GM21360 (cell line): Measurements from ENCODE around the gene CNKSR1.

Source experiments
- ATAC-seq: cut with Tn5 transposase; IDR thresholded peaks from one replicate; pipeline ENCODE4 v1.9.1; 2021; ENCODE audit warnings: mild to moderate bottlenecking, moderate library complexity; ENCODE audit not compliant: unreplicated experiment

CNKSR1 gene

DNA sequence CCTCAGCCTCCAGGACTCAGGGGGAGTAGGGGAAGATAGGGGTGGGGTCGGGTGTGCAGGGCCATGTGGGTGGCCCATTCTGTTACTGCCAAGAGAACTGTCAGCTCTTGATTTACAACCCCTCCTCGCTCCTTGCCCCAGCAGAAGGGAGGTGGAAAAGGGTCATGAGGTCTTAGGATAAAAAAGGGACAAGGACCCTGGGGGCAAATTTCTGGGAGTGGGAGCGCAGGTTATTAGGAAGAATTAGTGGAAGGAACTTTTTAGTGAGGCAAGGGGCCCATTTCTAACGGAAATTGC lies 17.6 kb upstream of the CNKSR1 start:
- no peak for ATAC-seq

DNA sequence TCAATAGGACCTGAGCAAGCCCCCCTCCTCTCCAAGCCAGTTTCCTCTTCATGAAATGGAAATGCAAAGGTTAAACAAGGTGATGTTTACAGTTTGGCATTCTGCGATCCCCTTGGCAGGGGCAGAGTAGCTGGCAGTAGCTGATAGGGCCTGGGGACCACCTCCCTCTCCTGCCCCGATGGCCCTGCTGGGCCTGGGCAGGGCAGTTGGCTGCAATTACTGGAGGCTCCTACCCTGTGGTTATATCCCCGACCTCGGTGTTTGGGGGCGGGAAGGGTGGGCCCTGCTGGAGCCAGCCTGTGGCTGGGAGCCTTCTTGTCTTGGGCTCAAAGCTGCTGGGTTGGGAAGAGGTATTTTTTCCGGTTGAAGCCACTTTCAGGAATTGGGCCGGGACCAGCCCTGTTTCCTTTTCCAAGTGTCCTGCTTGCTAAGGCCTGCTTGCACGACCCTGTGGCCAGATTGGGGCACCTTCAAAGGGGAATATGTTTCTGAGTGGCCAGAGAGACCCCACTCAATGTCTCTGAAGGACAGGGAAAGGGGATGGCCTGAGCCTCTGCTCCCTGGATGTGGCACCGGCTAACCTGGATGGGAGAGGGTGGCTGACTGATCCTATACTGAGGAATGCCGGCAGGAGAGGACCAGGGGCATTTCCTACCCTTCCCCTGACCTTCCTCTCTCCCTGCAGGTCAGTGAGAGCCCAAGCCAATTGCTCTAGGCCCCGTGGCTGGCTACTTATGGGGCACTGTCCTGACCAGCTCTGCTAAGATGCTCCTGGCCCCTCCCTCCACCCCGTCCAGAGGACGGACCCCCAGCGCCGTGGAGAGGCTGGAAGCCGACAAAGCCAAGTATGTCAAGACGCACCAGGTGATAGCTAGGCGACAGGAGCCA lies 16.5 kb upstream of the CNKSR1 start:
- no peak for ATAC-seq

DNA sequence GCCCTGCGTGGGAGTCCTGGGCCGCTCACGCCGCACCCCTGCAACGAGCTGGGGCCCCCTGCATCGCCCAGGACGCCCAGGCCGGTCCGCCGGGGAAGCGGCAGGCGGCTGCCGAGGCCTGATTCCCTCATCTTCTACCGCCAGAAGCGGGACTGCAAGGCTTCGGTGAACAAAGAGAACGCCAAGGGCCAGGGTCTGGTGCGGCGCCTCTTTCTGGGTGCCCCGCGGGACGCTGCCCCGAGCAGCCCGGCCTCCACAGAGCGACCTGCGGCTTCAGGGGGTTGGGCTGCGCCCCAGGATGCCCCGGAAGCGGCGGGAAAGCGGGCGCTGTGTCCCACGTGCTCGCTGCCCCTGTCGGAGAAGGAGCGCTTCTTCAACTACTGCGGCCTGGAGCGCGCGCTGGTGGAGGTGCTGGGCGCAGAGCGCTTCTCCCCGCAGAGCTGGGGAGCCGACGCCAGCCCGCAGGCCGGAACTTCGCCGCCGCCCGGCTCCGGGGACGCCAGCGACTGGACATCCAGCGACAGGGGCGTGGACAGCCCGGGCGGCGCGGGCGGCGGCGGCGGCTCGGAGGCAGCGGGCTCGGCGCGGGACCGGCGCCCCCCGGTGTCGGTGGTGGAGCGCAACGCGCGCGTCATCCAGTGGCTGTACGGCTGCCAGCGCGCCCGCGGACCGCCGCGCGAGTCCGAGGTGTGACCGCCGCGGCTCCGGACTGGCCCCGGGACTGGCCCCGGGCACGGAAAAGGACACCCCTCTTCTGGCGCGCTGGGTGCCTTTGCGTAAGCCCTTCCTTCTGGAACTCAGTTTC lies 15.7 kb upstream of the CNKSR1 start:
- ATAC-seq = no peak

DNA sequence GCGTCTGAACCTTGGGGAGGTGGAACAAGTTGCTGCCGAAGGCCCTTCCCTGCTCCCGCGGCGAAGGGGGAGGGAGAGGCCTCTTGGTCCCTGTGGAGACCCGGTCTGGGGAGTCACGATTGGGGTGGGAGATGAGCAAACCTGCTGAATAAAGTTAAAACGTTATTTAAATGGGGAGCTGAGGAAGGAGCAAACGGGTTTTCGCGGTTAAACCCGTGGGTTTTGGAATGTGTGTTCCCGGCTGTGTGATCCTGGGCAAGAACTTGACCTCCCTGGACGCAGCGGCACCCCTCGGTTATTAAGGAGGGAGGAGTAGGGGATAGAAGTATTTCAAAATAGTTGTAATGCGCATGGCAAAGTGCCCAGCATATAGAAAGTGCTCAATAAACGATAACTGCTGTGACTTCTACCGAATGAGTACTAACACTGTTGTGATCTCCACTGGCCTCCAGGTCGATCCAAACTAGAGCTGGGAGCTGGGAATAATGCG lies 15.0 kb upstream of the CNKSR1 start:
- ATAC-seq = no peak

DNA sequence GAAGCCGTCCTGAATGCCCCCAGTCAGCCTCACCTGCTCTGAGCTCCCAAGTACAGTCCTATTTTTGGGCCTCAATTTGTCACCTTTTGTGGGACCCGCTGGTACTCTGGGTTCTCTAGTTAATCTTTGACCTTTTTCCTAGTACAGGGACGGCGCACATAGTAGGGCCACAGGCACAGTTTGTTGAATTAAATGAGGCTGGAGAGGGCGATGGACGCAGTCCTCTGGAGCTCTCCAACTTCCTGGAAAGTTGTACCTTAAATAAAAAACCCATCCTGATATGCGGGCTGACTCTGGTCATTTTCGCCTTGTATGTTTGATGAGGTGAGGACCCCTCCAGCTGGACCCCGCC lies 13.6 kb upstream of the CNKSR1 start:
- ATAC-seq = no peak

DNA sequence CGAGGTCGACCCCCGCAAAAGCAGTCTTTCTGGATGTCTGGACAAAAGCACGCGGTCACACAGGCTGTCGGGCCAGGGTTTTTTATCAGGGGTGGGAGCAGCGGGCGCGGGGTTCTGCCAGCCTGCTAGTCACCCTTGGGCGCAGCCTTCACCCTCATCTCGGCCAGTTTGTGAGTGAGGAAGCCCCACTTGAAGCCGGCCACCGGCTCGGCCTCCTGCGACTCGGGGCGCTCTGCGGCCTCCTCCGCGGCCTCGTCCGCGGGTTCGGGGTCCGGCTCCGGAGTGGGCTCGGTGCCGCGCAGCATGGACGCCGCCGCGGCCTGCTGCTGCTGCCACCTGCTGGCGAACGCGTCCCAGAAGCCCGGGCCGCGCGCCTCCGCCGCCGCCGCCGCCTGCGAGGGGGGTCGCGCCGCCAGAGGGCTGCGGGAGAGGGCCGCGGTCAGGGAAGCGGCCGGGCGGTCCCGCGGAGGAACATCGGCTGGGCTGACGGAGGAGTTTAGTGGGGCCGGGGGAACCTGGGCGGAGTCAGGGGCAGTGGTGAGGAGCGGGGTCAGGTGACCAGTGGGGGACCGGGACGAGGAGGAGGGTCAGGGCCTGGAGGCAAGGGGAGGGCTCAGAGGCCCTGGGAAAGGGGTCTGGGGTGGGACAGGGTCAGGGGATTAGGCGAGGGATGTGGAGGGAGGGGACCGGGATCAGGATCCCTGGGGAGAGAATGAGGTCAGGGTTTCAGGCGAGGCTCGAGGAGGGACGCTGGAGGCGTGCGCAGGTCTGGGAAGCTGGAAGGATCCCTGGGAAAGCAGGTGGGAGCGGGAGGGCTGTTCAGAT lies 13.0 kb upstream of the CNKSR1 start:
- no peak for ATAC-seq

DNA sequence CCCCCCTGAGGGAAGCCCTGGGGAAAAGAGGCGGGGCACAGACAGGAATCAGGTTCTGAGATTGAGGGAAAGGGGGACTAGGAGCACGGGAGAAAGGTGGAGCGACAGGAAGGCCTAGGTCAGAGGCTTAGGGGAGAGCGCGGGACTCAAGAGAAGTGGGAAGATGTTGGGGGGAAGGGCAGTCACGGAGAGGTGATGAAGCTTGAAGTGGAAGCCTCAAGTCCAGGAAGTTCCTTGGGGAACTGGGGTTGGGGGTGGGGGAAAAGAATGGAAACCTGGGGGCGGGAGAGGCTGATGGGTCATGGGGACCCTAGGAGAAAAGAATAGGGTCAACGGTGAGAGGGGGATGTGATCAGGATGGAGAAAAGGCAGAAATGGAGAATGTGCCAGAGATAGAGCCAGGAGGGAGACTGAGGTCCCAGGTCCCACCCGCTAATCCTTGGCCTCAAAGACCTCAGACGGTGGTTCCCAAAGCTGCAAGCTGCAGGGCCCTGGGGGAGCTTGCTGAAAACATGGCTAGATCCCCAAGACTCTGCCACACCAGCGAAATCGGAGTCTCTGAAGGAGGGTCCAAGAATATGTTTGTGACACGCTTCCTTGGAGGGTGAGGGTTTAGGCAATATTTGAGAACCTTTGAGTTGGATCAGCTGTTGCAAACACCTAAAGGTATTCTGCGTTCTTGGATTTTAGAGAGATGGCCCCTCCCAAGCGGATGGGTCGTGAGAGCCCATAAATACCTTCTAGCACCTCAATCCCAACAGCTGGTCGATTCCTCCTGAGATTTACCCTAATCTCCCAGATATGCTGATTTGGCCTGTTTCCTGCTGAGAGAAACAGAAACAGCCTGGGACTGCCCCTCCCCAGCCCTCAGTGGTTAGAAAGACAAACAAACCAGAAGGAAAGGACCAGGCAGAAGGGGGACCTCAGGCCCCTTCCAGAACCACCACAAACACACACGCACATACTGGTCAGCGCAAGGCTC lies 12.1 kb upstream of the CNKSR1 start:
- no peak for ATAC-seq

DNA sequence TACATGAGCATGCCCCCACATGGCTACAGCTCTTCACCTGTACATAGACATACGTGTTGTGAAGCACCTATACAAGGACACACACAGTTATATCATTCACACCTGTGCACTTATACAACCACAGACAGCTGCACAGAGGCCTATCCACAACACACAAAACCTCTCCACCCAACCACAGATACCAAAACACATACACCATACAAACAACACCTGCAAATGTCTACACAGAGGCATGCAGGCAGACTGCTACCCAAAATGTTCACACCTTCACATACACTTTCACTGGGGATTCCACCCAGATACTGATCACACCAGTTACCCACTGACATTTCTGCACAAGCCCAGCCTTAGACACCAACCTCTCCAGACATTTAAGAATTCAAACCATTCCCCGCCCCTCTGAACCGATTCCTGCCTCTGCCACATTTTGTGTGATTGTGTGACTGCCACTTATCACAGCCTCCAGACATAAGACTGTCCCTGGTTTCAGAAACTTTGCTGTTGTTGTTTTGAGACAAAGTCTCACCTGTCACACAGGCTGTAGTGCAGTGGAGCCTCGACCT lies 10.5 kb upstream of the CNKSR1 start:
- no peak for ATAC-seq

DNA sequence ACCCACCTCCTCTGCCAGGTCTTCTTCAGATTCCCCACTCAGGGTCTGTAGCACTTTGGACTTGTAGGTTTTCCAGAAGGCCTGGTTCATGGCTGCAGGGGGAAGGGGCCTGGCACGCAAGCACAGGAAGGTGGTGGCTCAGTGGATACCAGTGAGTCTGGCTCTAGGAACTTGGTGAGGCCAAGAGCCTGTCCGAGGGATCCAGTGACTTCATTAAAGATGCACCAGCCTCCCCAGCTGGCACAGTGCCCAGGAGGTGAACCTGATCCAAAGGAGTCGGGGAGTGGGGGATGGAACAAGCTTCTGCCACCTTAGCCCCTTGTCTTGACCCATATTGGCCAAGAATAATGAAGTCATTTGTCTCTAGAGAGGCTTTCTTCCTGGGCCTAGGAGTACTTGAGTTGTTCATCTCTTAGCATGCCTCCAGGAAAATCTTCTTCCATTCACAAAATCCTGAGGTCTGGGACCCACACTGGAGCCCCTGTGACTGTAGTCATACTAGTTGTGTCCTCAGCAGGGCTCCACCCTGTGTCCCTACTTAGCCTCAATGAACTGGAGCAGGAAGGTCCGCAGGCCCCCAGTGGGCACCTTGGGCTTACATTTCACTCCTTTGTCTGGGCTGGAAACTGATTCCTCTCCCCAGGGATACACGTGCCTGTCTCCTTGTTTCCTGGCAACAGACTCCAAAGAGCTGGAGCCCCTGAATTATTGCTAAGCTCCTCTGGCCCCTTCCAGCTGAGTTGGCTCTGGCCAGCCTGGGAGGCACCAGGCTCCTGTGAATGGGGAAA lies 8.7 kb upstream of the CNKSR1 start, which contains the start of gene C1orf232:
TSS of gene C1orf232 (minus strand) at position 554 of the 788 bp plus-strand sequence. CDS start at position 90, 464 bp downstream.
- ATAC-seq = no peak

DNA sequence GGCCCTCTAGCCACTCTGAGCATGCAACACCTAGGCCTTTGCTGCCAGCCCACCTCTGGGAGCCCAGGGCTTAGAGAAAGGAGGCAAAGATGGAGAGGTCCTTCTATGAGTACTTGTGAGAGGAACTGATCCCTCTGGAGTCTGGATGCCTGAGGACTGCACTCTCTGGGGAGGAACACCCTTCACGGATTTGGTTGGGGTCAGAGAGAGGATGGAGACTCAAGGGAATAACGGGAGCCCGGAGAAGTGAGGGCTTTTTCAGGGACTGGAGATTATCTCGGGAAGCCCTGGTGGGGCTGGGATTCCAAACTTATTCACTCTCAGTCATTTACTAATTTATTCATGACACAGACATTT lies 8.1 kb upstream of the CNKSR1 start:
- no peak for ATAC-seq

DNA sequence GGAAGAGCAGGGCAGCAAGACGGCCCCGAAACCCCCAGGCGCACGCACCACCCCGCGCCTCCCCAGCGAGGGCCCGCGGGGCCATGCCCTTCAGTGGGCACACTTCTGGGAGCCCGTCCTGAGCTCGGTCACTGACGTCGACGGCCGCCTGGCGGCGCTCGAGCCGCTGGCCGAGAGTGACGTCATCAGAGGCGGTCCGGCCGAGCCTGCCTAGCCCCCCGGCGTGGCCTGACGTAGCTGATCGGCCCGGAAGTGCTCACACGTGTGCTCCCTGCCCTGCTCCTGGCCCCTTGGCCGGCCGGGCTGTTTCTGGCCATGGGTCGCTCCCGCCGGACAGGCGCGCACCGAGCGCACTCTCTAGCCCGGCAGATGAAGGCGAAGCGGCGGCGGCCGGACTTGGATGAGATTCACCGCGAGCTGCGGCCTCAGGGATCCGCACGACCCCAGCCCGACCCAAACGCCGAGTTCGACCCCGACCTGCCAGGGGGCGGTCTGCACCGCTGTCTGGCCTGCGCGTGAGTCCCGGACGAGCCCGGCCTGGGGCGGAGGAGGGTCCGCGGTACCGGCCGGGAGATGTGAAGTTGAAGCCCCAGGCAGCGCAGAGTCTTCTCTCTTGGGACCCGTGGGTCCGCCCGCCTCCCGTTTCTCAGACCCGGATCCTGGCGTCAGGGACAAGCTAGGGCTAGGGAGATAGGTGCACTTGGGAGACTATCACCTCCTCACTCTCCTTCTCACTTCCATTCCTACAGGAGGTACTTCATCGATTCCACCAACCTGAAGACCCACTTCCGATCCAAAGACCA lies 7.4 kb upstream of the CNKSR1 start, which contains the start of gene ZNF593:
TSS of gene ZNF593 (plus strand) at position 240 of the 803 bp plus-strand sequence. CDS start at position 316, 76 bp downstream.
- ATAC-seq = peak; percentile 80

DNA sequence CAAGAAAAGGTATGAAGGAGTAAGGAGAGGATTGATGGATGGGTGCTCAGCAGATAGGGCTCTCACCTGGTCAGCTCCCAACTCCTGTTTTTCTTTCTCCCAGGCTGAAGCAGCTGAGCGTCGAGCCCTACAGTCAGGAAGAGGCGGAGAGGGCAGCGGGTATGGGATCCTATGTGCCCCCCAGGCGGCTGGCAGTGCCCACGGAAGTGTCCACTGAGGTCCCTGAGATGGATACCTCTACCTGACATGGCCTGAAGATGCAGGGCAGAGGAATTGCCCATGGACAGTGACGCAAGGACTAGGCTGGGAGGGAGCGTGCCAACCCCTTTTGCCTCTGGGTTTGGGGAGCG lies 6.8 kb upstream of the CNKSR1 start:
- ATAC-seq = no peak

DNA sequence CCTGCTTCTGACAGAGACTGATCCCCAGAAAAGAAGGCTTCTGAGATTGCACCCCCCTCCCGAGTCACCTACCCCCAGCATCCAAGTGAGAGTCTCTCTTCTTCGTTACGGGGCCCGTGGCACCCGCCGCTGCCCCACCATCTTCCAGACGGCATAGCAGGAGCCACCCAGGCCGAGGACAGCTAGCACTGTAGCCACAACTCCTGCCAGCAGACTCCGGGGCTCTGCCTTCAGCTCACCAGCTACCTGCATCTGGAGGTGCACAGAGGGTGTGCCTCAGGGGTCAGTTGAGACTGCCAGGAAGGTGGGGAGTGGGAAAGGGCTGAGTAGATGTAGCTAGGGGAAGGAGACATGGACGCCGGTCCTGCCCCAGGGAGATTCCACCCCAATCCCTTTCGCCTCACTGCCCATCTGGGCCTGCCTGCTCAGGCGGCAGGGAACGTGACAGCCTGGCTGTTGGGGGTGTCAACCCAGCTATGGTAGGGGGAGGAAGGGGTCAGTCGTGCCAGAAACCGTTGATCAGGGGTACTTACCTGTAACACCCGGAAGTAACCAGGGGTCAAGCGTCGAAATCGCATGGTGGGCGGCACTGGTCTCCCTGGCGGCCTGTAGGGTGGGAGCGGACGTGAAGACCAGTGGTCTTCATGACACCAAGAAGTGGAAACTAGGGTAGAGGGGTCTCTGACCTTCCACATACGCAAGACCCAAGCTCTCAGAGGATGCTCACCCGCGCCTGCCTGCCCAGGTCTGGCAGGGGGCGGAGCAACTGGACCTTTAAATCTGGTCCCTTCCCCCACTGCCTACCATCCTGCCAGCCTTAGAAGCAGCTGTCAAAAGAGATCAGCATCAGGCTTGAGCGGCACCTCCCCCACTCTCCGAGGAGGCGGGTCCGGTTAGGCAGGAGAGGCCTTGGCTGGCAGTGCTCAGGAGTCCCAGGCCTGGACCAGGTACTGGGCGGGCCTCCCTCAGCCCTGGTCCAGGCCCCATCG lies 5.9 kb upstream of the CNKSR1 start, which contains the start of gene ZNF593OS:
TSS of gene ZNF593OS (minus strand) at position 749 of the 989 bp plus-strand sequence. CDS start at position 578, 171 bp downstream.
- ATAC-seq = no peak

DNA sequence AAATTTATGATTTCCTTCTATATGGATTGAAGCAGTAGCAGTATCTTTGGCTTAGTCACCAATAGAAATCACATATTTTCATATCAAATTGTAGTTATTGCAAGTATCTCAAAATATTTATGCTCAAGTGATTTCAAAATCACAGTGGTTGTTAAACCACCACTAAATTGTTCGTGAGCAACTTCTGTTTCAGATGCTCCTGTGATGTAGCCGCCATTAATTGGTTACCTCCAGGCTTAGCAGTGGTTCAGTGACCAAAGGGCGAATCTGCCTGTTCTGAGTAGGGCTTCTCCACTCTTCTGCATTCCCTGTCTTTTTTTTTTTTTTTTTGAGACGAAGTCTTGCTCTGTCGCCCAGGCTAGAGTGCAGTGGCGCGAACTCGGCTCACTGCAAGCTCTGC lies 1.9 kb upstream of the CNKSR1 start:
- no peak for ATAC-seq

DNA sequence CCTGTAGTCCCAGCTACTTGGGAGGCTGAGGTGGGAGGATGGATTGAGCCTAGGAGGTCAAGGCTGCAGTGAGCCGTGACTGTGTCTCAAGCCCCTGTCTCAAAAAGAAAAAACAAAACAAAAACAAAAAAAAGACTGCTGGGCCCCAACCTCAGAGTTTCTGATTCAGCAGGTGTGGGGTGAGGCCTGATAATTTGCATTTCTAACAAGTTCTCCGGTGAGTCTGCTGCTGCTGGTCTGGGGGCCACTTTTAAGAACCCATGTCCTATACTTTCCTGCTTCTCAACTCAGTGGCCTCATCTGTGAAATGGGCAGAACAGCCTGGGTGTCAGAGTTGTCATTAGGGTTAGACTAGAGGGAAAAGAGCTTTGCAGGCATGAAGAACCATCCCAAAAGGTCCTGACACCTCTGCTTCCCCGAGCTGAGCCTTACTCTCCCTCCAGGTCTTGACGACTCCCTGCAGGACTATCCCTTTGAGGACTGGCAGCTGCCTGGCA lies 2.8 kb downstream of the CNKSR1 start:
- ATAC-seq = no peak

DNA sequence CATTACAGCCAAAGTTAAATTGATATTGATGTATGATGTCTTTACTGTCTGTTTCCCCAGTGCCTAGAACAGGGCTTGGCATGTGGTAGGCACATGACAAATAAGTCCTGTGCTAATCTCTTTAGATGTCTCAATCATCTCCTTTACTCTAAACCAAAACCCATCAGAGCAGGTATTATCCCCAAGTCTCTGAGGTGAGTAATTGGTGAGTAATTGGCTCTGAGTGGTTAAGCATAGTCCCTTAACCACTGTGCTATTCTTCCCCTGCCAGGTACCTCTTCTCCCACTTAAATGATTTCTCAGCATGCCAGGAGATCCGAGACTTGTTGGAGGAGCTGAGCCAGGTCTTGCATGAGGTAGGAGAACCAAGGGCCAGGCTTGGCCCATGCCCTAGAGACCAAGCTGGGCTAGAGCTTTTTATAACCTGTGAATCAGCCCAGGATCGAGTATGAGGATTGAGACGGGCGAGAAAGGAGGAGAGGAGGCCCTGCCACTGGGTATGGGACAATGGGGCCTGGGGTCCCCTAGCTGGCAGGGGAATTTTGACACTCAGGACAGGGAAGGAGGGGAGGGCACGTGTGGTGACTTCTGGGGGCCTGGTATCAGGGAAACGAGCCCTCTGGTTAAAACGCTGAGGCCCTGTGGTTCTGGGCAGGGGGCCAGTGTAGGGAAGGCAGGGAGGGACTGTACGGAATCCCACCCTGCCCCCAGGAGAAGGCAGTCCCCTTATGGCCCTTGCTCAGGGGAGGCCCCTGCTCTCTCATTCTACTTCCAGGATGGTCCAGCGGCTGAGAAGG lies 4.5 kb downstream of the CNKSR1 start:
- ATAC-seq = no peak
